Panc1 (cell line): ENCODE data around the gene STX19. TPM values are rescaled to one million over a fixed set of nuclear protein-coding genes. Genes with fewer than 3 reads are reported as not detected.
"Not testable (repeated sequence)": the region's sequence is repeated elsewhere in the genome, so short reads cannot be mapped to it uniquely, and the experiment has no call there.

Experiments used
- ATAC-seq: fragments of 200-7000 bp; cut with Tn5 transposase; 2 replicates; pipeline ENCODE4 v1.9.1; 2020; ENCODE audit warnings: mild to moderate bottlenecking, moderate library complexity
- BruUV-seq: library from RNA; stranded (reverse); fragments of 400-500 nt; replicated peaks from 2 replicates; lab custom pipeline; 2021; lab: Mats Ljungman, UMichigan
- CTCF ChIA-PET: fragments of 300-600 bp; sonication (Branson Sonifier 250); formaldehyde crosslinking; loops from one replicate; lab custom pipeline; 2022; ENCODE audit warnings: antibody characterized with exemption; lab: Charles Lee
- POLR2A ChIA-PET: fragments of 300-600 bp; sonication (Branson Sonifier 250); formaldehyde crosslinking; loops from one replicate; lab custom pipeline; 2022; ENCODE audit warnings: antibody characterized with exemption; lab: Charles Lee
- DNase-seq: peaks from one replicate; pipeline ENCODE4 v3.0.0-alpha.2; 2010; ENCODE audit warnings: low read depth, low spot score
- H3K27ac ChIP-seq: 2 replicates; pipeline ENCODE4 v1.5.1; 2011; ENCODE audit warnings: mild to moderate bottlenecking, low read length, inconsistent platforms
- H3K27me3 ChIP-seq: fragments of 200-500 bp; sonication (Bioruptor generic); 2 replicates; pipeline ENCODE4 v1.6.0; 2014; ENCODE audit warnings: low read length, inconsistent platforms; ENCODE audit not compliant: control insufficient read depth, insufficient read depth
- H3K36me3 ChIP-seq: fragments of 200-500 bp; sonication (Bioruptor generic); 2 replicates; pipeline ENCODE4 v1.5.1; 2014; ENCODE audit warnings: inconsistent platforms, mild to moderate bottlenecking, low read length, moderate library complexity; ENCODE audit not compliant: control insufficient read depth, insufficient read depth
- H3K4me1 ChIP-seq: 2 replicates; pipeline ENCODE4 v1.5.1; 2011; ENCODE audit warnings: inconsistent platforms, mild to moderate bottlenecking, low read length, moderate library complexity; ENCODE audit not compliant: control insufficient read depth, insufficient read depth
- H3K4me3 ChIP-seq, 2 experiments: 2 replicates each; pipeline ENCODE4 v1.5.1; 2011 to 2012; ENCODE audit warnings: low read depth in 2 of 2, low read length in 2 of 2, mild to moderate bottlenecking in 2 of 2, inconsistent platforms in 1 of 2, moderate library complexity in 1 of 2
- H3K9me3 ChIP-seq: fragments of 200-500 bp; sonication (Bioruptor generic); 2 replicates; pipeline ENCODE4 v1.5.1; 2014; ENCODE audit warnings: low read depth, mild to moderate bottlenecking, inconsistent platforms, low read length, moderate library complexity; ENCODE audit not compliant: control insufficient read depth, insufficient read depth
- POLR2AphosphoS5 ChIP-seq: IDR thresholded peaks from 2 replicates; pipeline ENCODE4 v1.6.1; 2012; ENCODE audit warnings: mild to moderate bottlenecking, low read depth, low read length, moderate library complexity
- REST ChIP-seq, 2 experiments: IDR thresholded peaks; 2 replicates each; pipeline ENCODE4 v1.6.1; 2011 to 2012; ENCODE audit warnings: low read depth in 2 of 2, control low read depth in 1 of 2, low read length in 1 of 2, mild to moderate bottlenecking in 1 of 2, moderate library complexity in 1 of 2; ENCODE audit not compliant: insufficient read depth in 1 of 2
- SIN3A ChIP-seq: IDR thresholded peaks from 2 replicates; pipeline ENCODE4 v1.6.1; 2012; ENCODE audit warnings: low read depth, mild to moderate bottlenecking, low read length, moderate library complexity, borderline replicate concordance; ENCODE audit not compliant: insufficient read depth
- TCF7L2 ChIP-seq: IDR thresholded peaks from 2 replicates; pipeline ENCODE4 v1.6.1; 2011; ENCODE audit warnings: mild to moderate bottlenecking, low read depth, low read length, inconsistent platforms
- in situ Hi-C: cut with HindIII; loops from 2 replicates; pipeline ENCODE4 v1.10.0; 2016; ENCODE audit warnings: low sequenced_read_pairs, low pct_unique_long_range_greater_than_20kb
- intact Hi-C: fragments of 100-400 bp; cut with micrococcal nuclease; formaldehyde crosslinking; loops from one replicate; pipeline ENCODE4 v1.10.0; 2022; ENCODE audit not compliant: unreplicated experiment
- total RNA-seq: library from RNA; stranded (reverse); gene quantifications from one replicate; pipeline ENCODE4 v1.2.1, GENCODE V29; 2021; ENCODE audit not compliant: unreplicated experiment
- TF ChIP-seq, protein P1 (sequence below): fragments of 450-650 bp; IDR thresholded peaks from 2 replicates; pipeline ENCODE4 v1.5.1; 2017; ENCODE audit warnings: mild to moderate bottlenecking

STX19 gene
- total RNA-seq, 1 experiment from 2014 or later = not detected

GRCh38 chr3:94049267-94049666 is 20.9 kb upstream of the STX19 start:
- Histone ChIP-seq H3K36me3 (peaks cover 8% of the 10 kb centered on the region; the same call in 1 of the 2 replicates), H3K4me3 (no peak overlapping the region), H3K4me1 (no peaks in the 10 kb centered on the region), H3K27me3 (no peaks in the 10 kb centered on the region), H3K27ac (no peak overlapping the region), H3K9me3 (no peaks in the 10 kb centered on the region)
- ChIA-PET CTCF (no interaction called here), POLR2A (no interaction called here)
- intact Hi-C loops (no loop called here), in situ Hi-C loops (no loop called here)
- BruUV-seq = no TSS peak
- TF ChIP-seq POLR2AphosphoS5 (no peak), REST (IDR thresholded peaks at IDR 0.05; ENCODE audit: insufficient read depth in 1 of 2, low read depth in 2 of 2, low read length in 1 of 2) (no peak), SIN3A (no peak), TCF7L2 (no peak)
- TF ChIP-seq, protein P1, sequence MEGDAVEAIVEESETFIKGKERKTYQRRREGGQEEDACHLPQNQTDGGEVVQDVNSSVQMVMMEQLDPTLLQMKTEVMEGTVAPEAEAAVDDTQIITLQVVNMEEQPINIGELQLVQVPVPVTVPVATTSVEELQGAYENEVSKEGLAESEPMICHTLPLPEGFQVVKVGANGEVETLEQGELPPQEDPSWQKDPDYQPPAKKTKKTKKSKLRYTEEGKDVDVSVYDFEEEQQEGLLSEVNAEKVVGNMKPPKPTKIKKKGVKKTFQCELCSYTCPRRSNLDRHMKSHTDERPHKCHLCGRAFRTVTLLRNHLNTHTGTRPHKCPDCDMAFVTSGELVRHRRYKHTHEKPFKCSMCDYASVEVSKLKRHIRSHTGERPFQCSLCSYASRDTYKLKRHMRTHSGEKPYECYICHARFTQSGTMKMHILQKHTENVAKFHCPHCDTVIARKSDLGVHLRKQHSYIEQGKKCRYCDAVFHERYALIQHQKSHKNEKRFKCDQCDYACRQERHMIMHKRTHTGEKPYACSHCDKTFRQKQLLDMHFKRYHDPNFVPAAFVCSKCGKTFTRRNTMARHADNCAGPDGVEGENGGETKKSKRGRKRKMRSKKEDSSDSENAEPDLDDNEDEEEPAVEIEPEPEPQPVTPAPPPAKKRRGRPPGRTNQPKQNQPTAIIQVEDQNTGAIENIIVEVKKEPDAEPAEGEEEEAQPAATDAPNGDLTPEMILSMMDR = no peak
- no peak for ATAC-seq
- DNase-seq = no peak

DNA sequence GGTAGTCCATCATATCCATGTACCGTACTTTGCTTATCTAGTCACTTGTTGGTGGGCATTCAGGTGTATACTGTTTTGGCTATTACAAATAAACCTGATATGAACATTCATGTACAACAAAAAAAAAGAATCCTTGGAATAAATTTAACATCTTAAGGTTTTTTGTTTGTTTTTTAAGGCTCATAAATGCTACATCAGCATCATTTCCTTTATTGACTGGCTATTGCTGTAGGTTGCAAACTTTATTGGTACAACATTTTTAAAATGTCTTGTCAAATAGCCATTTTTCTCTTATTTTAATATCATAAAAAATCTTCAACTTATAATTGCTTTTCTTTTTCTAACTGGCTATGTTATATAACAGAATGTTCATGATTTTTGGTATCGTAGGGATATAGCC is 18.1 kb upstream of the STX19 start:
- intact Hi-C loops = no loop called here
- no peak for ATAC-seq
- DNase-seq = no peak
- in situ Hi-C loops = no loop called here
- TF ChIP-seq TCF7L2 (no peak), POLR2AphosphoS5 (no peak)
- Histone ChIP-seq H3K27ac (no peak overlapping the region), H3K27me3 (no peaks in the 10 kb centered on the region), H3K4me1 (no peaks in the 10 kb centered on the region), H3K9me3 (no peaks in the 10 kb centered on the region), H3K4me3 (no peak overlapping the region), H3K36me3 (0 out of 2 replicates have a peak, but pooled peaks cover 2% of the 10 kb centered on the region)
- no TSS peak for BruUV-seq
- CTCF ChIA-PET = no interaction called here
- POLR2A ChIA-PET = no interaction called here

DNA sequence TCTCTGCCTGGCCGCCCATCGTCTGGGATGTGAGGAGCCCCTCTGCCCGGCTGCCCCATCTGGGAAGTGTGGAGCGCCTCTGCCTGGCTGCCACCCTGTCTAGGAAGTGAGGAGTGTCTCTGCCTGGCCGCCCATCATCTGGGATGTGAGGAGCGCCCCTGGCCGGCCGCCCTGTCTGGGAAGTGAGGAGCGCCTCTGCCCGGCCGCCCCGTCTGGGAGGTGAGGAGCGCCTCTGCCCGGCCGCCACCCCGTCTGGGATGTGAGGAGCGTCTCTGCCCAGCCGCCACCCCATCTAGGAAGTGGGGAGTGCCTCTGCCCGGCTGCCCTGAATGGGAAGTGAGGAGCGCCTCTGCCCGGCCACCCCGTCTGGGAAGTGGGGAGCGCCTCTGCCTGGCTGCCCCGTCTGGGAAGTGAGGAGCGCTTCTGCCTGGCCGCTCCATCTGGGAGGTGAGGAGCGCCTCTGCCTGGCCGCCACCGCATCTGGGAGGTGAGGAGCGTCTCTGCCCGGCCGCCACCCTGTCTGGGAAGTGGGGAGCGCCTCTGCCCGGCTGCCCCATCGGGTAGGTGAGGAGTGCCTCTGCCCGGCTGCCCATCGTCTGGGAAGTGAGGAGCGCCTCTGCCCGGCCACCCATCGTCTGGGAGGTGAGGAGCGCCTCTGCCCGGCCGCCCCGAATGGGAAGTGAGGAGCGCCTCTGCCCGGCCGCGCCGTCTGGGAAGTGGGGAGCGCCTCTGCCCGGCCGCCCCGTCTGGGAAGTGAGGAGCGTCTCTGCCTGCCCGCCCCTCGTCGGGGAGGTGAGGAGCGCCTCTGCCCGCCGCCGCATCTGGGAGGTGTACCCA is 15.9 kb upstream of the STX19 start:
- DNase-seq, H3K27me3 ChIP-seq, ATAC-seq, H3K36me3 ChIP-seq, H3K27ac ChIP-seq, intact Hi-C loops, H3K4me3 ChIP-seq, in situ Hi-C loops, BruUV-seq, CTCF ChIA-PET, H3K4me1 ChIP-seq, H3K9me3 ChIP-seq, POLR2A ChIA-PET: not testable (repeated sequence)
